Mesenchymal stem cell (in vitro differentiated cells and primary cell): ENCODE data around the gene DNAH14.
"Not testable (repeated sequence)": the region's sequence is repeated elsewhere in the genome, so short reads cannot be mapped to it uniquely, and the experiment has no call there.

Experiments
- DNase-seq: peaks from one replicate; pipeline ENCODE4 v3.0.0-alpha.2; 2013
- H2AFZ ChIP-seq: one replicate; pipeline ENCODE4 v1.6.1; 2013; ENCODE audit warnings: low read depth, mild to moderate bottlenecking, control low read depth, inconsistent platforms, low read length, moderate library complexity
- H2AK5ac ChIP-seq: 2 replicates; pipeline ENCODE4 v1.6.1; 2013; ENCODE audit warnings: low read length, moderate library complexity, mild to moderate bottlenecking, inconsistent platforms; ENCODE audit not compliant: severe bottlenecking
- H2BK120ac ChIP-seq: one replicate; pipeline ENCODE4 v1.6.1; 2013; ENCODE audit warnings: low read depth, mild to moderate bottlenecking, inconsistent platforms, low read length, moderate library complexity
- H2BK12ac ChIP-seq, 2 experiments: one replicate each; pipeline ENCODE4 v1.6.1; 2013; ENCODE audit warnings: inconsistent platforms in 2 of 2, low read length in 2 of 2, mild to moderate bottlenecking in 2 of 2, moderate library complexity in 2 of 2, control low read depth in 1 of 2
- H2BK15ac ChIP-seq: one replicate; pipeline ENCODE4 v1.6.1; 2013; ENCODE audit warnings: mild to moderate bottlenecking, low read depth, inconsistent platforms; ENCODE audit not compliant: poor library complexity, severe bottlenecking
- H2BK5ac ChIP-seq: 2 replicates; pipeline ENCODE4 v1.6.1; 2013; ENCODE audit warnings: low read depth, mild to moderate bottlenecking, low read length, control low read depth, inconsistent platforms; ENCODE audit not compliant: poor library complexity, severe bottlenecking
- H3K14ac ChIP-seq, 2 experiments: one replicate each; pipeline ENCODE4 v1.6.1; 2013; ENCODE audit warnings: inconsistent platforms in 2 of 2, low read length in 2 of 2, control low read depth in 1 of 2, mild to moderate bottlenecking in 1 of 2, moderate library complexity in 1 of 2
- H3K18ac ChIP-seq, 2 experiments: one replicate each; pipeline ENCODE4 v1.6.1; 2013; ENCODE audit warnings: inconsistent platforms in 2 of 2, low read length in 2 of 2, control low read depth in 1 of 2, low read depth in 1 of 2, mild to moderate bottlenecking in 1 of 2
- H3K23ac ChIP-seq, 2 experiments: one replicate each; pipeline ENCODE4 v1.6.1; 2013; ENCODE audit warnings: inconsistent platforms in 2 of 2, low read length in 2 of 2, mild to moderate bottlenecking in 2 of 2, moderate library complexity in 2 of 2, control low read depth in 1 of 2
- H3K27ac ChIP-seq: 2 replicates; pipeline ENCODE4 v1.5.1; 2013; ENCODE audit warnings: mild to moderate bottlenecking, moderate library complexity, low read length, control low read depth, inconsistent platforms; ENCODE audit not compliant: poor library complexity, severe bottlenecking
- H3K27me3 ChIP-seq, 2 experiments: 2 replicates each; pipeline versions ENCODE4 v1.6.1 to v1.7.0; 2013; ENCODE audit warnings: low read length in 2 of 2, mild to moderate bottlenecking in 2 of 2, moderate library complexity in 2 of 2, control low read depth in 1 of 2, inconsistent platforms in 1 of 2; ENCODE audit not compliant: control insufficient read depth in 1 of 2, insufficient read depth in 1 of 2
- H3K36me3 ChIP-seq, 2 experiments: 2 replicates each; pipeline versions ENCODE4 v1.6.1 to v1.7.0; 2013; ENCODE audit warnings: low read length in 2 of 2, control low read depth in 1 of 2, inconsistent platforms in 1 of 2, low read depth in 1 of 2, mild to moderate bottlenecking in 1 of 2; ENCODE audit not compliant: insufficient read depth in 2 of 2, control insufficient read depth in 1 of 2
- H3K4ac ChIP-seq, 2 experiments: one replicate each; pipeline ENCODE4 v1.6.1; 2013; ENCODE audit warnings: inconsistent platforms in 2 of 2, low read length in 2 of 2, mild to moderate bottlenecking in 2 of 2, moderate library complexity in 2 of 2, control low read depth in 1 of 2, low read depth in 1 of 2
- H3K4me1 ChIP-seq: 2 replicates; pipeline ENCODE4 v1.6.1; 2013; ENCODE audit warnings: low read depth, low read length, control low read depth; ENCODE audit not compliant: control insufficient read depth, insufficient read depth
- H3K4me2 ChIP-seq: 2 replicates; pipeline ENCODE4 v1.6.1; 2013; ENCODE audit warnings: low read length, mild to moderate bottlenecking, inconsistent platforms; ENCODE audit not compliant: poor library complexity, severe bottlenecking
- H3K4me3 ChIP-seq, 2 experiments: 2 replicates each; pipeline versions ENCODE4 v1.5.1 to v1.7.0; 2013; ENCODE audit warnings: low read length in 2 of 2, mild to moderate bottlenecking in 2 of 2, control low read depth in 1 of 2, low read depth in 1 of 2; ENCODE audit not compliant: insufficient read depth in 1 of 2
- H3K79me1 ChIP-seq: replicated peaks from 2 replicates; pipeline ENCODE4 v1.6.1; 2013; ENCODE audit warnings: mild to moderate bottlenecking, control low read depth, low read length, inconsistent platforms; ENCODE audit not compliant: poor library complexity, severe bottlenecking
- H3K9ac ChIP-seq: 2 replicates; pipeline ENCODE4 v1.7.0; 2013; ENCODE audit warnings: mild to moderate bottlenecking, low read length, moderate library complexity
- H3K9me3 ChIP-seq: 2 replicates; pipeline ENCODE4 v1.7.0; 2013; ENCODE audit warnings: mild to moderate bottlenecking, low read length; ENCODE audit not compliant: control insufficient read depth
- H4K8ac ChIP-seq: one replicate; pipeline ENCODE4 v1.6.1; 2013; ENCODE audit warnings: inconsistent platforms, mild to moderate bottlenecking, low read length, moderate library complexity
- H4K91ac ChIP-seq: one replicate; pipeline ENCODE4 v1.6.1; 2013; ENCODE audit warnings: mild to moderate bottlenecking, low read length, inconsistent platforms
- WGBS: methylation state at CpG from one replicate; pipeline ENCODE4 v1.1.7; 2013; ENCODE audit warnings: mixed read lengths; 5-methylcytosine and 5-hydroxymethylcytosine counted together

The DNAH14 gene

GRCh38 chr1:225300381-225300780 lies 370.9 kb downstream of the DNAH14 start:
- Histone ChIP-seq H2BK12ac (no peak overlapping the region), H3K36me3 (no peaks in the 10 kb centered on the region), H2AK5ac (no peak overlapping the region), H3K18ac (no peak overlapping the region), H2BK15ac (no peak overlapping the region), H3K4me3 (no peak overlapping the region), H3K27ac (no peak overlapping the region), H4K8ac (no peak overlapping the region), H3K27me3 (no peaks in the 10 kb centered on the region), H3K9ac (no peak overlapping the region), H3K9me3 (peaks cover 8% of the 10 kb centered on the region), H3K79me1 (no peaks in the 10 kb centered on the region), H2BK5ac (no peak overlapping the region), H2BK120ac (no peak overlapping the region), H3K4ac (no peak overlapping the region), H3K4me1 (no peaks in the 10 kb centered on the region), H3K14ac (no peak overlapping the region), H4K91ac (no peak overlapping the region), H2AFZ (no peak overlapping the region), H3K4me2 (no peak overlapping the region), H3K23ac (no peak overlapping the region)
- WGBS, result 65% methylated on average over 1 of the region's 1 CpG
- no peak for DNase-seq

- no peak overlapping the region for H3K4me2 ChIP-seq
- no peaks in the 10 kb centered on the region for H3K9me3 ChIP-seq
- H3K9ac ChIP-seq, result no peak overlapping the region
- no peak overlapping the region for H2BK12ac ChIP-seq
- no peaks in the 10 kb centered on the region for H3K36me3 ChIP-seq
- H2BK120ac ChIP-seq, result no peak overlapping the region
- H3K18ac ChIP-seq, result no peak overlapping the region
- H2BK15ac ChIP-seq, result no peak overlapping the region
- no peak for DNase-seq
- no peak overlapping the region for H2AK5ac ChIP-seq
- no peak overlapping the region for H4K91ac ChIP-seq
- no peak overlapping the region for H3K14ac ChIP-seq
- no peaks in the 10 kb centered on the region for H3K79me1 ChIP-seq
- no peak overlapping the region for H3K4me3 ChIP-seq
- 79% methylated on average over 4 of the region's 5 CpGs for WGBS
- no peaks in the 10 kb centered on the region for H3K27me3 ChIP-seq
- no peaks in the 10 kb centered on the region for H3K4me1 ChIP-seq
- no peak overlapping the region for H3K27ac ChIP-seq
- H3K4ac ChIP-seq, result no peak overlapping the region
- H4K8ac ChIP-seq, result no peak overlapping the region
- H2BK5ac ChIP-seq, result no peak overlapping the region
- H2AFZ ChIP-seq, result no peak overlapping the region
- H3K23ac ChIP-seq, result no peak overlapping the region
Observed at GRCh38 chr1:225304996-225305395, 375.5 kb downstream of the DNAH14 start.

GRCh38 chr1:225310544-225310943 lies 381.1 kb downstream of the DNAH14 start:
- WGBS, result 89% methylated on average over 2 of the region's 3 CpGs
- not testable (repeated sequence) for H3K14ac ChIP-seq, H3K4me3 ChIP-seq, H3K4me1 ChIP-seq, H3K9me3 ChIP-seq, H3K4ac ChIP-seq, H4K91ac ChIP-seq, H3K9ac ChIP-seq, DNase-seq, H3K36me3 ChIP-seq, H2BK12ac ChIP-seq, H4K8ac ChIP-seq, H3K4me2 ChIP-seq, H3K27ac ChIP-seq, H3K23ac ChIP-seq, H3K18ac ChIP-seq, H2BK15ac ChIP-seq, H2BK5ac ChIP-seq, H2AK5ac ChIP-seq, H2AFZ ChIP-seq, H2BK120ac ChIP-seq, H3K27me3 ChIP-seq, H3K79me1 ChIP-seq

GRCh38 chr1:225318706-225319575 lies 389.5 kb downstream of the DNAH14 start:
- Histone ChIP-seq H2AK5ac (no peak overlapping the region), H3K4ac (no peak overlapping the region), H2BK120ac (no peak overlapping the region), H3K27ac (no peak overlapping the region), H3K14ac (no peak overlapping the region), H2BK15ac (no peak overlapping the region), H4K8ac (no peak overlapping the region), H3K9me3 (no peaks in the 10 kb centered on the region), H3K4me3 (no peak overlapping the region), H3K79me1 (no peaks in the 10 kb centered on the region), H3K36me3 (no peaks in the 10 kb centered on the region), H3K18ac (no peak overlapping the region), H3K4me2 (no peak overlapping the region), H2BK5ac (no peak overlapping the region), H2BK12ac (no peak overlapping the region), H3K23ac (no peak overlapping the region), H2AFZ (no peak overlapping the region), H3K27me3 (no peaks in the 10 kb centered on the region), H3K4me1 (no peaks in the 10 kb centered on the region), H3K9ac (no peak overlapping the region), H4K91ac (no peak overlapping the region)
- 27% methylated on average over 2 of the region's 4 CpGs for WGBS
- DNase-seq, result peak; percentile 41
